SK-N-SH (cell line): ENCODE data around the gene HPS5. TPM values are rescaled to one million over a fixed set of nuclear protein-coding genes. Genes with fewer than 3 reads are reported as not detected.

Experiments used
- CTCF ChIA-PET: fragments of 300-600, 350-600 bp; formaldehyde crosslinking; extraction: SDS; loops from one replicate; lab custom pipeline; 2021; lab: Yijun Ruan, JAX
- POLR2A ChIA-PET: fragments of 350-600 bp; sonication (Branson Sonifier 250); formaldehyde crosslinking; extraction: SDS; loops from one replicate; lab custom pipeline; 2020; ENCODE audit warnings: antibody characterized with exemption, inconsistent platforms; lab: Yijun Ruan, JAX
- DNase-seq: peaks from one replicate; pipeline ENCODE4 v3.0.0; 2012
- H2AFZ ChIP-seq: fragments of 200-600 bp; sonication (generic); 2 replicates; pipeline ENCODE4 v1.8.1; 2016; ENCODE audit warnings: antibody characterized with exemption, mild to moderate bottlenecking, low read depth
- H3F3A ChIP-seq: fragments of 200-600 bp; sonication (generic); replicated peaks from 2 replicates; pipeline ENCODE3; 2016; ENCODE audit warnings: antibody characterized with exemption, mild to moderate bottlenecking; ENCODE audit not compliant: insufficient read depth
- H3K27ac ChIP-seq, 2 experiments: fragments of 200-500 bp in 1 of 2; fragments of 200-600 bp in 1 of 2; sonication (Bioruptor generic) in 1 of 2; sonication (generic), shearing (Covaris generic) in 1 of 2; 2 replicates each; pipeline versions ENCODE4 v1.5.1 to v1.6.1; 2014 to 2016; ENCODE audit warnings: low read depth in 2 of 2, inconsistent platforms in 1 of 2, low read length in 1 of 2, mild to moderate bottlenecking in 1 of 2, mixed read lengths in 1 of 2
- H3K27me3 ChIP-seq: fragments of 200-600 bp; sonication (generic), shearing (Covaris generic); 2 replicates; pipeline ENCODE4 v1.6.1; 2016; ENCODE audit warnings: mixed run types; ENCODE audit not compliant: insufficient read depth
- H3K36me3 ChIP-seq, 2 experiments: fragments of 200-500 bp in 1 of 2; fragments of 200-600 bp in 1 of 2; sonication (Bioruptor generic) in 1 of 2; sonication (generic) in 1 of 2; replicated peaks in 1 of 2; 2 replicates each; pipeline versions ENCODE3 to v1.5.1; 2014 to 2016; ENCODE audit warnings: low read length in 1 of 2, mild to moderate bottlenecking in 1 of 2; ENCODE audit not compliant: insufficient read depth in 2 of 2, control insufficient read depth in 1 of 2
- H3K4me1 ChIP-seq, 2 experiments: fragments of 200-500 bp in 1 of 2; fragments of 200-600 bp in 1 of 2; sonication (Bioruptor generic) in 1 of 2; sonication (generic), shearing (Covaris generic) in 1 of 2; 2 replicates each; pipeline versions ENCODE4 v1.5.1 to v1.6.1; 2014 to 2016; ENCODE audit warnings: low read depth in 1 of 2, low read length in 1 of 2, mixed run types in 1 of 2; ENCODE audit not compliant: insufficient read depth in 2 of 2, control insufficient read depth in 1 of 2
- H3K4me2 ChIP-seq: fragments of 200-600 bp; sonication (generic), shearing (Covaris generic); 2 replicates; pipeline ENCODE4 v1.6.1; 2017; ENCODE audit warnings: mixed run types
- H3K4me3 ChIP-seq, 2 experiments: fragments of 200-500 bp in 1 of 2; fragments of 200-600 bp in 1 of 2; sonication (Bioruptor generic) in 1 of 2; sonication (generic), shearing (Covaris generic) in 1 of 2; 2 replicates each; pipeline versions ENCODE4 v1.5.1 to v1.8.1; 2014 to 2016; ENCODE audit warnings: low read depth in 2 of 2, inconsistent platforms in 1 of 2, low read length in 1 of 2, mild to moderate bottlenecking in 1 of 2, mixed read lengths in 1 of 2, moderate library complexity in 1 of 2
- H3K79me2 ChIP-seq: fragments of 200-600 bp; sonication (generic); 2 replicates; pipeline ENCODE4 v1.8.1; 2017; ENCODE audit warnings: mild to moderate bottlenecking; ENCODE audit not compliant: insufficient read depth
- H3K9ac ChIP-seq: fragments of 200-600 bp; sonication (generic); 2 replicates; pipeline ENCODE4 v1.6.1; 2017; ENCODE audit warnings: mixed run types
- H3K9me2 ChIP-seq: fragments of 200-600 bp; sonication (generic); 2 replicates; pipeline ENCODE4 v1.6.1; 2017; ENCODE audit warnings: mixed run types
- H3K9me3 ChIP-seq: fragments of 200-600 bp; sonication (generic); 2 replicates; pipeline ENCODE4 v1.6.1; 2017; ENCODE audit warnings: mixed run types, mild to moderate bottlenecking, moderate library complexity
- H4K20me1 ChIP-seq: fragments of 200-600 bp; sonication (generic); 2 replicates; pipeline ENCODE4 v1.6.1; 2017; ENCODE audit warnings: mild to moderate bottlenecking, mixed run types; ENCODE audit not compliant: insufficient read depth
- EP300 ChIP-seq, 2 experiments: IDR thresholded peaks; 2 replicates each; pipeline versions ENCODE4 v1.4.0 to v1.6.1; 2012; ENCODE audit warnings: borderline replicate concordance in 1 of 2, low read depth in 1 of 2, low read length in 1 of 2
- EZH2phosphoT487 ChIP-seq: fragments of 200-600 bp; sonication (generic); IDR thresholded peaks from 2 replicates; pipeline ENCODE4 v1.6.1; 2017; ENCODE audit warnings: low read depth, mixed run types, mild to moderate bottlenecking, antibody characterized with exemption, moderate library complexity, borderline replicate concordance
- FOXM1 ChIP-seq: IDR thresholded peaks from 2 replicates; pipeline ENCODE4 v1.4.0; 2012; ENCODE audit warnings: low read depth, mild to moderate bottlenecking
- GABPA ChIP-seq: IDR thresholded peaks from 2 replicates; pipeline ENCODE4 v1.4.0; 2012; ENCODE audit warnings: low read depth, mild to moderate bottlenecking
- MXI1 ChIP-seq: IDR thresholded peaks from 2 replicates; pipeline ENCODE4 v1.6.1; 2012; ENCODE audit warnings: mild to moderate bottlenecking, low read depth, low read length, improper control_type of control experiment
- NFIC ChIP-seq: IDR thresholded peaks from 2 replicates; pipeline ENCODE4 v1.4.0; 2012; ENCODE audit warnings: borderline replicate concordance
- NRF1 ChIP-seq: IDR thresholded peaks from 2 replicates; pipeline ENCODE4 v1.6.1; 2012; ENCODE audit warnings: low read depth, mild to moderate bottlenecking, low read length
- RAD21 ChIP-seq: IDR thresholded peaks from 2 replicates; pipeline ENCODE4 v1.6.1; 2012; ENCODE audit warnings: mild to moderate bottlenecking, low read length
- SIN3A ChIP-seq: IDR thresholded peaks from 2 replicates; pipeline ENCODE4 v1.6.1; 2012; ENCODE audit warnings: low read depth, mild to moderate bottlenecking, low read length, moderate library complexity, borderline replicate concordance
- SMC3 ChIP-seq: IDR thresholded peaks from 2 replicates; pipeline ENCODE4 v1.6.1; 2012; ENCODE audit warnings: low read depth, low read length, improper control_type of control experiment
- TAF1 ChIP-seq: IDR thresholded peaks from 2 replicates; pipeline ENCODE4 v1.6.1; 2012; ENCODE audit warnings: low read depth, mild to moderate bottlenecking, low read length, moderate library complexity, borderline replicate concordance
- TCF12 ChIP-seq: IDR thresholded peaks from 2 replicates; pipeline ENCODE4 v1.4.0; 2012
- ZBTB33 ChIP-seq: IDR thresholded peaks from 2 replicates; pipeline ENCODE4 v1.4.0; 2012; ENCODE audit warnings: low read depth, borderline replicate concordance
- WGBS: methylation state at CpG from one replicate; pipeline ENCODE4 v1.1.6; 2017; ENCODE audit warnings: low lambda C conversion rate; 5-methylcytosine and 5-hydroxymethylcytosine counted together
- polyA plus RNA-seq, 3 experiments: library from polyadenylated mRNA; depleted of rRNA; stranded (reverse); fragments of >200 nt; gene quantifications; 2 replicates each; pipeline ENCODE4 v1.2.3, GENCODE V29; 2012
- TF ChIP-seq, protein P1 (sequence below): IDR thresholded peaks from 2 replicates; pipeline ENCODE4; 2012

The HPS5 gene
- polyA plus RNA-seq, 1 of the 3 experiments (the other 2 are of a cell fraction) = 8.2 TPM

DNA sequence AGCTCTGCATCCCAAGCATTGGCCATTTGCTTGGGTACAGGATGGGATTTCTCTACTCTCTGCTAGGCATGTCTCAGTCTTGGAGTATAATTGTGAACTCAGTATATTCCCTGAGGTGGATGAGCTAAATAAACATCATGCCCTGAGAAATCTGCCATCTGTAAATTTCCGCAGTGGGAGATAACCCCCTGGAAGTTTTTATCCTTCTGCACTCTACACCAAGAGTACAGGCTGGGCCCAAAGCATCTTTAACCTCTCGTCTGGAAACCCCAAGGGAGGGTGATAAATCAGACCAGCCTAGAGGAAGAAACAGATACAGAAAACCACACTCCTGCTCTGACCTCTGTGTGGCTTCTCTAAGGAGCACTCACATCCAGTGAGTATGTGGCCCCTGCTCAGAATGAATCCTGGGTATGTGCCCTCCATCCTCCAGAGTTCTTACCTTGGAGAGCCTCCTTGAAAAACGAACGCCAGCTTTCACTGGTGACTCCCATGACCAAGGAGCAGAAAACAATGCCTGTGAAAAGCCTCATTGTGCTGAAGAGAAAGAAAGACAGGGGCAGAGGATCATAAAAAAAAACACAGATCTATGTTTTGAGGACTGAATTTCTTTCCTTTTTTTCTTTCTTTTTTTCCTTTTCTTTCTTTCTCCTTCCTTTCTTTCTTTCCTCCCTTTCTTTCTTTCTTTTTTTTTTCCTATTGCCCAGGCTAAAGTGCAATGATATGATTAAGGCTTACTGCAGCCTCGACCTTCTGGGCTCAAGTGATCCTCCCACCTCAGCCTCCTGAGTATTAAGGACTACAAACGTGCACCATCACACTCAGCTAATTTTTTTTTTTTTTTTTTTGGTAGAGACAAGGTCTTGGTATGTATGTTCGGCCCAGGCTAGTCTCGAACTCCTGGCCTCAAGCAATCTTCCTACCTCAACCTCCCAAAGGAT is 86.3 kb downstream of the HPS5 start (continued):
- TF ChIP-seq RAD21 (no peak), EZH2phosphoT487 (no peak), NRF1 (no peak), GABPA (no peak)

- H3K4me1 ChIP-seq = no peaks in the 10 kb centered on the region
- H4K20me1 ChIP-seq = no peaks in the 10 kb centered on the region
- H3K27ac ChIP-seq = no peak overlapping the region
- no peaks in the 10 kb centered on the region for H3K9me2 ChIP-seq
- no peaks in the 10 kb centered on the region for H3K79me2 ChIP-seq
- H3K9ac ChIP-seq = no peak overlapping the region
- ChIA-PET POLR2A (no interaction called here), CTCF (interaction anchor here (2.1 kb wide), 1 partner anchor 10 kb away, joined by 10 read pairs; no protein-coding TSS in a partner anchor)
- H3K36me3 ChIP-seq = no peaks in the 10 kb centered on the region
- no peak for DNase-seq
- TF ChIP-seq RAD21 (no peak), EP300 (IDR thresholded peaks at IDR 0.05; ENCODE audit: borderline replicate concordance in 1 of 2, low read depth in 1 of 2, low read length in 1 of 2) (no peak), NFIC (no peak), ZBTB33 (no peak), SIN3A (no peak), FOXM1 (no peak), SMC3 (no peak), TAF1 (no peak), MXI1 (no peak), TCF12 (no peak)
- TF ChIP-seq, protein P1, sequence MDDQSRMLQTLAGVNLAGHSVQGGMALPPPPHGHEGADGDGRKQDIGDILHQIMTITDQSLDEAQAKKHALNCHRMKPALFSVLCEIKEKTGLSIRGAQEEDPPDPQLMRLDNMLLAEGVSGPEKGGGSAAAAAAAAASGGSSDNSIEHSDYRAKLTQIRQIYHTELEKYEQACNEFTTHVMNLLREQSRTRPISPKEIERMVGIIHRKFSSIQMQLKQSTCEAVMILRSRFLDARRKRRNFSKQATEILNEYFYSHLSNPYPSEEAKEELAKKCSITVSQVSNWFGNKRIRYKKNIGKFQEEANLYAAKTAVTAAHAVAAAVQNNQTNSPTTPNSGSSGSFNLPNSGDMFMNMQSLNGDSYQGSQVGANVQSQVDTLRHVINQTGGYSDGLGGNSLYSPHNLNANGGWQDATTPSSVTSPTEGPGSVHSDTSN = no peak
- no peaks in the 10 kb centered on the region for H3K9me3 ChIP-seq
- no peak overlapping the region for H2AFZ ChIP-seq
- WGBS = 30% methylated on average over 4 of the region's 4 CpGs
- H3K27me3 ChIP-seq = peaks cover 13% of the 10 kb centered on the region; the same call in 1 of the 2 replicates
- no peak overlapping the region for H3K4me3 ChIP-seq
- H3K4me2 ChIP-seq = no peak overlapping the region
- no peaks in the 10 kb centered on the region for H3F3A ChIP-seq
Observed at GRCh38 chr11:18233912-18234311, 88.0 kb downstream of the HPS5 start.
